Jurkat, Clone E6-1 (cell line): ENCODE results near the gene CRYL1. TPM values are rescaled to one million over a fixed set of nuclear protein-coding genes. Genes with fewer than 3 reads are reported as not detected.

Experiments
- DNase-seq: peaks from one replicate; pipeline ENCODE4 v3.0.0-alpha.2; 2011; ENCODE audit warnings: low read depth, low spot score
- H3K4me3 ChIP-seq: 2 replicates; pipeline ENCODE4 v1.5.1; 2011; ENCODE audit warnings: mild to moderate bottlenecking, low read length, control low read depth, moderate library complexity
- polyA plus RNA-seq: library from polyadenylated mRNA; unstranded; fragments of >200 nt; gene quantifications from one replicate; pipeline ENCODE4 v1.2.1, GENCODE V29; 2012; ENCODE audit warnings: missing spikeins; ENCODE audit not compliant: insufficient read length, insufficient read depth

Gene CRYL1
- polyA plus RNA-seq = 28.9 TPM

- H3K4me3 ChIP-seq = peak within 1 kb of the TSS; percentile 81
- peak; percentile 51 for DNase-seq
These were observed at the start of gene CRYL1 for GRCh38 chr13:20525601-20526544. Gene CRYL1 (minus strand): TSS chr13:20525857. CDS start chr13:20525794, 63 bp downstream.

- DNase-seq = no peak
- H3K4me3 ChIP-seq = no peak overlapping the region
These were observed 48.0 kb upstream of the CRYL1 start for GRCh38 chr13:20573636-20574035.

GRCh38 chr13:20573186-20573585, 47.5 kb upstream of the CRYL1 start:
- H3K4me3 ChIP-seq = no peak overlapping the region
- DNase-seq = no peak

GRCh38 chr13:20571676-20572075, 46.0 kb upstream of the CRYL1 start:
- DNase-seq = no peak
- H3K4me3 ChIP-seq = no peak overlapping the region

- H3K4me3 ChIP-seq = no peak overlapping the region
- DNase-seq = no peak
These were observed 44.9 kb upstream of the CRYL1 start for GRCh38 chr13:20570517-20570916.

- DNase-seq = no peak
- peak overlapping the region; percentile 83 for H3K4me3 ChIP-seq
These were observed 42.3 kb upstream of the CRYL1 start for GRCh38 chr13:20567881-20568528.

- DNase-seq = peak; percentile 74
These were observed 41.5 kb upstream of the CRYL1 start, which contains the start of gene IFT88 for GRCh38 chr13:20566898-20567874. Gene IFT88 (plus strand): TSS chr13:20567157. CDS start chr13:20574386, 7,229 bp downstream.

GRCh38 chr13:20566468-20566897, 40.8 kb upstream of the CRYL1 start:
- DNase-seq = no peak
- H3K4me3 ChIP-seq = peak overlapping the region; percentile 83

More at GRCh38 chr13:20566898-20567874, 41.5 kb upstream of the CRYL1 start, which contains the start of gene IFT88:
- peak within 1 kb of the TSS; percentile 83 for H3K4me3 ChIP-seq

GRCh38 chr13:20565115-20565736, 39.6 kb upstream of the CRYL1 start:
- H3K4me3 ChIP-seq = no peak overlapping the region
- DNase-seq = no peak

- DNase-seq = no peak
- H3K4me3 ChIP-seq = no peak overlapping the region
These were observed 36.1 kb upstream of the CRYL1 start for GRCh38 chr13:20561741-20562140.

GRCh38 chr13:20559659-20560356, 34.2 kb upstream of the CRYL1 start:
- H3K4me3 ChIP-seq = no peak overlapping the region
- DNase-seq = no peak

- DNase-seq = no peak
- H3K4me3 ChIP-seq = no peak overlapping the region
These were observed 33.3 kb upstream of the CRYL1 start for GRCh38 chr13:20558982-20559381.

- DNase-seq = no peak
- H3K4me3 ChIP-seq = no peak overlapping the region
These were observed 27.7 kb upstream of the CRYL1 start for GRCh38 chr13:20553311-20553710.

- peak; percentile 10 for DNase-seq
- H3K4me3 ChIP-seq = no peak overlapping the region
These were observed 25.1 kb upstream of the CRYL1 start for GRCh38 chr13:20550799-20551198.

- no peak for DNase-seq
- no peak overlapping the region for H3K4me3 ChIP-seq
These were observed 21.8 kb upstream of the CRYL1 start for GRCh38 chr13:20547479-20547908.

GRCh38 chr13:20546556-20546955, 20.9 kb upstream of the CRYL1 start:
- no peak overlapping the region for H3K4me3 ChIP-seq
- DNase-seq = no peak

- H3K4me3 ChIP-seq = no peak overlapping the region
- DNase-seq = no peak
These were observed 18.7 kb upstream of the CRYL1 start for GRCh38 chr13:20544201-20544923.
